SK-N-SH (cell line): ENCODE measurements around the gene CMC1. TPM values are rescaled to one million over a fixed set of nuclear protein-coding genes. Genes with fewer than 3 reads are reported as not detected.

Source experiments
- CTCF ChIA-PET: fragments of 300-600, 350-600 bp; formaldehyde crosslinking; extraction: SDS; loops from one replicate; lab custom pipeline; 2021; lab: Yijun Ruan, JAX
- POLR2A ChIA-PET: fragments of 350-600 bp; sonication (Branson Sonifier 250); formaldehyde crosslinking; extraction: SDS; loops from one replicate; lab custom pipeline; 2020; ENCODE audit warnings: antibody characterized with exemption, inconsistent platforms; lab: Yijun Ruan, JAX
- DNase-seq: peaks from one replicate; pipeline ENCODE4 v3.0.0; 2012
- H2AFZ ChIP-seq: fragments of 200-600 bp; sonication (generic); 2 replicates; pipeline ENCODE4 v1.8.1; 2016; ENCODE audit warnings: antibody characterized with exemption, mild to moderate bottlenecking, low read depth
- H3F3A ChIP-seq: fragments of 200-600 bp; sonication (generic); replicated peaks from 2 replicates; pipeline ENCODE3; 2016; ENCODE audit warnings: antibody characterized with exemption, mild to moderate bottlenecking; ENCODE audit not compliant: insufficient read depth
- H3K27ac ChIP-seq, 2 experiments: fragments of 200-500 bp in 1 of 2; fragments of 200-600 bp in 1 of 2; sonication (Bioruptor generic) in 1 of 2; sonication (generic), shearing (Covaris generic) in 1 of 2; 2 replicates each; pipeline versions ENCODE4 v1.5.1 to v1.6.1; 2014 to 2016; ENCODE audit warnings: low read depth in 2 of 2, inconsistent platforms in 1 of 2, low read length in 1 of 2, mild to moderate bottlenecking in 1 of 2, mixed read lengths in 1 of 2
- H3K27me3 ChIP-seq: fragments of 200-600 bp; sonication (generic), shearing (Covaris generic); 2 replicates; pipeline ENCODE4 v1.6.1; 2016; ENCODE audit warnings: mixed run types; ENCODE audit not compliant: insufficient read depth
- H3K36me3 ChIP-seq, 2 experiments: fragments of 200-500 bp in 1 of 2; fragments of 200-600 bp in 1 of 2; sonication (Bioruptor generic) in 1 of 2; sonication (generic) in 1 of 2; replicated peaks in 1 of 2; 2 replicates each; pipeline versions ENCODE3 to v1.5.1; 2014 to 2016; ENCODE audit warnings: low read length in 1 of 2, mild to moderate bottlenecking in 1 of 2; ENCODE audit not compliant: insufficient read depth in 2 of 2, control insufficient read depth in 1 of 2
- H3K4me1 ChIP-seq, 2 experiments: fragments of 200-500 bp in 1 of 2; fragments of 200-600 bp in 1 of 2; sonication (Bioruptor generic) in 1 of 2; sonication (generic), shearing (Covaris generic) in 1 of 2; 2 replicates each; pipeline versions ENCODE4 v1.5.1 to v1.6.1; 2014 to 2016; ENCODE audit warnings: low read depth in 1 of 2, low read length in 1 of 2, mixed run types in 1 of 2; ENCODE audit not compliant: insufficient read depth in 2 of 2, control insufficient read depth in 1 of 2
- H3K4me2 ChIP-seq: fragments of 200-600 bp; sonication (generic), shearing (Covaris generic); 2 replicates; pipeline ENCODE4 v1.6.1; 2017; ENCODE audit warnings: mixed run types
- H3K4me3 ChIP-seq, 2 experiments: fragments of 200-500 bp in 1 of 2; fragments of 200-600 bp in 1 of 2; sonication (Bioruptor generic) in 1 of 2; sonication (generic), shearing (Covaris generic) in 1 of 2; 2 replicates each; pipeline versions ENCODE4 v1.5.1 to v1.8.1; 2014 to 2016; ENCODE audit warnings: low read depth in 2 of 2, inconsistent platforms in 1 of 2, low read length in 1 of 2, mild to moderate bottlenecking in 1 of 2, mixed read lengths in 1 of 2, moderate library complexity in 1 of 2
- H3K79me2 ChIP-seq: fragments of 200-600 bp; sonication (generic); 2 replicates; pipeline ENCODE4 v1.8.1; 2017; ENCODE audit warnings: mild to moderate bottlenecking; ENCODE audit not compliant: insufficient read depth
- H3K9ac ChIP-seq: fragments of 200-600 bp; sonication (generic); 2 replicates; pipeline ENCODE4 v1.6.1; 2017; ENCODE audit warnings: mixed run types
- H3K9me2 ChIP-seq: fragments of 200-600 bp; sonication (generic); 2 replicates; pipeline ENCODE4 v1.6.1; 2017; ENCODE audit warnings: mixed run types
- H3K9me3 ChIP-seq: fragments of 200-600 bp; sonication (generic); 2 replicates; pipeline ENCODE4 v1.6.1; 2017; ENCODE audit warnings: mixed run types, mild to moderate bottlenecking, moderate library complexity
- H4K20me1 ChIP-seq: fragments of 200-600 bp; sonication (generic); 2 replicates; pipeline ENCODE4 v1.6.1; 2017; ENCODE audit warnings: mild to moderate bottlenecking, mixed run types; ENCODE audit not compliant: insufficient read depth
- CHD2 ChIP-seq: fragments of 150-350 bp; IDR thresholded peaks from 2 replicates; pipeline ENCODE4 v1.6.1; 2018; ENCODE audit warnings: low read length; ENCODE audit not compliant: partially characterized antibody
- ELF1 ChIP-seq: IDR thresholded peaks from 2 replicates; pipeline ENCODE4 v1.4.0; 2012
- EP300 ChIP-seq, 2 experiments: IDR thresholded peaks; 2 replicates each; pipeline versions ENCODE4 v1.4.0 to v1.6.1; 2012; ENCODE audit warnings: borderline replicate concordance in 1 of 2, low read depth in 1 of 2, low read length in 1 of 2
- EZH2phosphoT487 ChIP-seq: fragments of 200-600 bp; sonication (generic); IDR thresholded peaks from 2 replicates; pipeline ENCODE4 v1.6.1; 2017; ENCODE audit warnings: low read depth, mixed run types, mild to moderate bottlenecking, antibody characterized with exemption, moderate library complexity, borderline replicate concordance
- GABPA ChIP-seq: IDR thresholded peaks from 2 replicates; pipeline ENCODE4 v1.4.0; 2012; ENCODE audit warnings: low read depth, mild to moderate bottlenecking
- JUND ChIP-seq: IDR thresholded peaks from 2 replicates; pipeline ENCODE4 v1.4.0; 2012
- MXI1 ChIP-seq: IDR thresholded peaks from 2 replicates; pipeline ENCODE4 v1.6.1; 2012; ENCODE audit warnings: mild to moderate bottlenecking, low read depth, low read length, improper control_type of control experiment
- NRF1 ChIP-seq: IDR thresholded peaks from 2 replicates; pipeline ENCODE4 v1.6.1; 2012; ENCODE audit warnings: low read depth, mild to moderate bottlenecking, low read length
- RAD21 ChIP-seq: IDR thresholded peaks from 2 replicates; pipeline ENCODE4 v1.6.1; 2012; ENCODE audit warnings: mild to moderate bottlenecking, low read length
- RFX5 ChIP-seq: IDR thresholded peaks from 2 replicates; pipeline ENCODE4 v1.6.1; 2012; ENCODE audit warnings: mild to moderate bottlenecking, improper control_type of control experiment, low read length
- RXRA ChIP-seq: IDR thresholded peaks from 2 replicates; pipeline ENCODE4 v1.4.0; 2012; ENCODE audit warnings: low read depth, mild to moderate bottlenecking, borderline replicate concordance
- TCF12 ChIP-seq: IDR thresholded peaks from 2 replicates; pipeline ENCODE4 v1.4.0; 2012
- YY1 ChIP-seq: IDR thresholded peaks from 2 replicates; pipeline ENCODE4 v1.4.0; 2012; ENCODE audit warnings: low read depth, mild to moderate bottlenecking
- WGBS: methylation state at CpG from one replicate; pipeline ENCODE4 v1.1.6; 2017; ENCODE audit warnings: low lambda C conversion rate; 5-methylcytosine and 5-hydroxymethylcytosine counted together
- polyA plus RNA-seq, 3 experiments: library from polyadenylated mRNA; depleted of rRNA; stranded (reverse); fragments of >200 nt; gene quantifications; 2 replicates each; pipeline ENCODE4 v1.2.3, GENCODE V29; 2012
- TF ChIP-seq, protein P1 (sequence below): IDR thresholded peaks from 2 replicates; pipeline ENCODE4 v1.4.0; 2012; ENCODE audit warnings: low read depth, borderline replicate concordance
- TF ChIP-seq, protein P2 (sequence below): fragments of 150-350 bp; IDR thresholded peaks from 2 replicates; pipeline ENCODE4 v1.6.1; 2016; ENCODE audit warnings: mild to moderate bottlenecking, low read depth, low read length
- TF ChIP-seq, protein P3 (sequence below): IDR thresholded peaks from 2 replicates; pipeline ENCODE4; 2012

Gene CMC1
- polyA plus RNA-seq, 1 of the 3 experiments (the other 2 are of a cell fraction), result 24.1 TPM

DNA sequence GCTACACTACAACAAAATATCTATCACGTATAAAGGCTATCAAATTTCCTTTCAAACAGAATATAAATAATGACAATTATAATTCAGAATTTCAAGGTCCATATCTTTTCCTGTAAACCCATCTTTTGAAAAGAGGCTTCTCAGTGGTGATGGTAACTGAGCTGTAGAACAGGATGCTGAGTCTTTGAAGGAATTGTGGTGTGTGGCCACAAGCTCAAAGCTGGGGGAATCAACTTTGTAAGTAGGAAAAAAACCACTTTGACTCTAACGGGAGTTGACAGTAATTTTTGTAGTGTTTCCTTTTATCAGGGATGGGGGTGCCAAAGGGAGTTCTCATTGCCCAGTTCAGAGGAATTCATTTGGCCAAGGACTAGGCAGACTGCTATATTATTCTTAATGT is 93.8 kb downstream of the CMC1 start:
- no peaks in the 10 kb centered on the region for H3K27me3 ChIP-seq
- no peak overlapping the region for H3K4me2 ChIP-seq
- no peaks in the 10 kb centered on the region for H3K4me1 ChIP-seq
- peaks cover 67 to 77% of the 10 kb centered on the region in 2 experiments for H3K36me3 ChIP-seq
- no peak overlapping the region for H3K4me3 ChIP-seq
- POLR2A ChIA-PET, result no interaction called here
- H3K9me2 ChIP-seq, result no peaks in the 10 kb centered on the region
- H3K27ac ChIP-seq, result no peak overlapping the region
- H2AFZ ChIP-seq, result no peak overlapping the region
- H3F3A ChIP-seq, result peaks cover 6% of the 10 kb centered on the region
- DNase-seq, result no peak
- H3K79me2 ChIP-seq, result peaks cover 5% of the 10 kb centered on the region; the same call in 1 of the 2 replicates
- no peaks in the 10 kb centered on the region for H3K9me3 ChIP-seq
- CTCF ChIA-PET, result interaction anchor here (0.7 to 2.8 kb wide), 6 partner anchors 7 to 624 kb away, joined by 3 to 16 read pairs (median 6); partner anchors contain the start of genes AZI2 and ZCWPW2
- no peak overlapping the region for H3K9ac ChIP-seq
- no peaks in the 10 kb centered on the region for H4K20me1 ChIP-seq
- WGBS, result 81% methylated on average over 2 of the region's 2 CpGs
- no peak for TF ChIP-seq ELF1
- no peak for TF ChIP-seq GABPA
- TF ChIP-seq RFX5, result no peak
- TF ChIP-seq EP300 (IDR thresholded peaks at IDR 0.05; ENCODE audit: borderline replicate concordance in 1 of 2, low read depth in 1 of 2, low read length in 1 of 2), result no peak
- TF ChIP-seq, protein P1, sequence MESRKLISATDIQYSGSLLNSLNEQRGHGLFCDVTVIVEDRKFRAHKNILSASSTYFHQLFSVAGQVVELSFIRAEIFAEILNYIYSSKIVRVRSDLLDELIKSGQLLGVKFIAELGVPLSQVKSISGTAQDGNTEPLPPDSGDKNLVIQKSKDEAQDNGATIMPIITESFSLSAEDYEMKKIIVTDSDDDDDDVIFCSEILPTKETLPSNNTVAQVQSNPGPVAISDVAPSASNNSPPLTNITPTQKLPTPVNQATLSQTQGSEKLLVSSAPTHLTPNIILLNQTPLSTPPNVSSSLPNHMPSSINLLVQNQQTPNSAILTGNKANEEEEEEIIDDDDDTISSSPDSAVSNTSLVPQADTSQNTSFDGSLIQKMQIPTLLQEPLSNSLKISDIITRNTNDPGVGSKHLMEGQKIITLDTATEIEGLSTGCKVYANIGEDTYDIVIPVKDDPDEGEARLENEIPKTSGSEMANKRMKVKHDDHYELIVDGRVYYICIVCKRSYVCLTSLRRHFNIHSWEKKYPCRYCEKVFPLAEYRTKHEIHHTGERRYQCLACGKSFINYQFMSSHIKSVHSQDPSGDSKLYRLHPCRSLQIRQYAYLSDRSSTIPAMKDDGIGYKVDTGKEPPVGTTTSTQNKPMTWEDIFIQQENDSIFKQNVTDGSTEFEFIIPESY, result no peak
- no peak for TF ChIP-seq YY1
- TF ChIP-seq MXI1, result no peak

DNA sequence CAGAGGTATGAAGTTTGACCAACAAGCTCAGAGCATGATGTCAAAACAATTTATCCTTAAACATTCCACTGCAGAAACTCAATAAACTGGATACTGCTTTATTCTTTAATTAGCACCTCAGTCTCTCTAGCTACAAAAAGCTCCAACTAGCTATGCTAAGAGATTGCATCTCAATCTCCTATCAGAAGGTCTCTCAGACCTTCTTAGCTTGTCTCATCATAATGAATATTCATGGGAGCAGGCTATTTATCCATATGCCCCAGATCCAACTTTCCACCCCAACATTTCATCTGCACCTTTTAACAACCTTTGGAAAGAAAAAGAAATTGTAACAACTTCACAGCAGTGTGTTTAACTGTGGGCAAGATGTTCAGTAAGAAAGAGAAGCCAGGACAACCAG is 95.8 kb downstream of the CMC1 start:
- no peak for DNase-seq
- Histone ChIP-seq H3K36me3 (peaks cover 58 to 66% of the 10 kb centered on the region in 2 experiments), H3K4me2 (no peak overlapping the region), H4K20me1 (no peaks in the 10 kb centered on the region), H3K27me3 (no peaks in the 10 kb centered on the region), H3K4me3 (no peak overlapping the region), H3F3A (peaks cover 6% of the 10 kb centered on the region), H3K9me3 (no peaks in the 10 kb centered on the region), H3K4me1 (no peaks in the 10 kb centered on the region; a peak in 1 of 4 replicates), H3K9me2 (no peaks in the 10 kb centered on the region), H2AFZ (no peak overlapping the region), H3K9ac (no peak overlapping the region), H3K79me2 (peaks cover 22% of the 10 kb centered on the region), H3K27ac (no peak overlapping the region)
- ChIA-PET CTCF (interaction anchor here (1.3 to 2.8 kb wide), 2 partner anchors 9 to 626 kb away, joined by 4 to 11 read pairs; no protein-coding TSS in a partner anchor), POLR2A (no interaction called here)
- TF ChIP-seq, protein P1, result no peak
- TF ChIP-seq TCF12 (no peak), GABPA (no peak), NRF1 (no peak), JUND (no peak), ELF1 (no peak), RXRA (no peak), EZH2phosphoT487 (no peak), RFX5 (no peak), RAD21 (no peak), CHD2 (no peak)
- TF ChIP-seq, protein P2, sequence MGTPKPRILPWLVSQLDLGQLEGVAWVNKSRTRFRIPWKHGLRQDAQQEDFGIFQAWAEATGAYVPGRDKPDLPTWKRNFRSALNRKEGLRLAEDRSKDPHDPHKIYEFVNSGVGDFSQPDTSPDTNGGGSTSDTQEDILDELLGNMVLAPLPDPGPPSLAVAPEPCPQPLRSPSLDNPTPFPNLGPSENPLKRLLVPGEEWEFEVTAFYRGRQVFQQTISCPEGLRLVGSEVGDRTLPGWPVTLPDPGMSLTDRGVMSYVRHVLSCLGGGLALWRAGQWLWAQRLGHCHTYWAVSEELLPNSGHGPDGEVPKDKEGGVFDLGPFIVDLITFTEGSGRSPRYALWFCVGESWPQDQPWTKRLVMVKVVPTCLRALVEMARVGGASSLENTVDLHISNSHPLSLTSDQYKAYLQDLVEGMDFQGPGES, result no peak
- TF ChIP-seq, protein P3, sequence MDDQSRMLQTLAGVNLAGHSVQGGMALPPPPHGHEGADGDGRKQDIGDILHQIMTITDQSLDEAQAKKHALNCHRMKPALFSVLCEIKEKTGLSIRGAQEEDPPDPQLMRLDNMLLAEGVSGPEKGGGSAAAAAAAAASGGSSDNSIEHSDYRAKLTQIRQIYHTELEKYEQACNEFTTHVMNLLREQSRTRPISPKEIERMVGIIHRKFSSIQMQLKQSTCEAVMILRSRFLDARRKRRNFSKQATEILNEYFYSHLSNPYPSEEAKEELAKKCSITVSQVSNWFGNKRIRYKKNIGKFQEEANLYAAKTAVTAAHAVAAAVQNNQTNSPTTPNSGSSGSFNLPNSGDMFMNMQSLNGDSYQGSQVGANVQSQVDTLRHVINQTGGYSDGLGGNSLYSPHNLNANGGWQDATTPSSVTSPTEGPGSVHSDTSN, result no peak
